Esophagus muscularis mucosa (tissue), 4 donors: Measurements from ENCODE around the gene CASP2.

Experiments used
- EP300 ChIP-seq: sonication (generic); formaldehyde crosslinking; IDR thresholded peaks from one replicate; pipeline ENCODE4 v1.6.1; 2017; ENCODE audit warnings: antibody characterized with exemption
- POLR2A ChIP-seq: fragments of 450-650 bp; IDR thresholded peaks from one replicate; pipeline ENCODE4 v1.6.1; 2017; ENCODE audit warnings: antibody characterized with exemption, moderate library complexity, mild to moderate bottlenecking, low read depth
- POLR2AphosphoS5 ChIP-seq, 2 donors: sonication (generic); formaldehyde crosslinking; IDR thresholded peaks; one replicate each; pipeline ENCODE4 v1.6.1; 2017; ENCODE audit warnings: antibody characterized with exemption in 2 of 2
- TF ChIP-seq, protein P1 (sequence below), 3 experiments: fragments of 200-600 bp in 2 of 3; fragments of 450-650 bp in 1 of 3; sonication (generic) in 2 of 3; IDR thresholded peaks; one replicate each; pipeline ENCODE4 v1.5.1; 2017 to 2019; ENCODE audit warnings: antibody characterized with exemption in 3 of 3, mild to moderate bottlenecking in 2 of 3, moderate library complexity in 1 of 3

GRCh38 chr7:143244321-143244720, 43.8 kb upstream of the CASP2 start:
- TF ChIP-seq, protein P1, sequence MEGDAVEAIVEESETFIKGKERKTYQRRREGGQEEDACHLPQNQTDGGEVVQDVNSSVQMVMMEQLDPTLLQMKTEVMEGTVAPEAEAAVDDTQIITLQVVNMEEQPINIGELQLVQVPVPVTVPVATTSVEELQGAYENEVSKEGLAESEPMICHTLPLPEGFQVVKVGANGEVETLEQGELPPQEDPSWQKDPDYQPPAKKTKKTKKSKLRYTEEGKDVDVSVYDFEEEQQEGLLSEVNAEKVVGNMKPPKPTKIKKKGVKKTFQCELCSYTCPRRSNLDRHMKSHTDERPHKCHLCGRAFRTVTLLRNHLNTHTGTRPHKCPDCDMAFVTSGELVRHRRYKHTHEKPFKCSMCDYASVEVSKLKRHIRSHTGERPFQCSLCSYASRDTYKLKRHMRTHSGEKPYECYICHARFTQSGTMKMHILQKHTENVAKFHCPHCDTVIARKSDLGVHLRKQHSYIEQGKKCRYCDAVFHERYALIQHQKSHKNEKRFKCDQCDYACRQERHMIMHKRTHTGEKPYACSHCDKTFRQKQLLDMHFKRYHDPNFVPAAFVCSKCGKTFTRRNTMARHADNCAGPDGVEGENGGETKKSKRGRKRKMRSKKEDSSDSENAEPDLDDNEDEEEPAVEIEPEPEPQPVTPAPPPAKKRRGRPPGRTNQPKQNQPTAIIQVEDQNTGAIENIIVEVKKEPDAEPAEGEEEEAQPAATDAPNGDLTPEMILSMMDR (IDR thresholded peaks at IDR 0.05) = no peak
- TF ChIP-seq POLR2A (no peak), EP300 (no peak), POLR2AphosphoS5 (IDR thresholded peaks at IDR 0.05) (no peak)
